Upper lobe of right lung (tissue), 1 donor: ENCODE measurements around the gene SLC39A11. TPM values are rescaled to one million over a fixed set of nuclear protein-coding genes. Genes with fewer than 3 reads are reported as not detected.

ENCODE experiments used
- ATAC-seq: fragments of 200-7000 bp; cut with Tn5 transposase; one replicate; pipeline ENCODE4 v1.9.1; 2020; ENCODE audit warnings: mild to moderate bottlenecking, moderate library complexity
- DNase-seq: peaks from one replicate; pipeline ENCODE4 v3.0.0-alpha.2; 2020
- H3K27ac ChIP-seq: fragments of 200-600 bp; one replicate; pipeline ENCODE4 v1.8.0; 2022
- H3K27me3 ChIP-seq: fragments of 200-600 bp; one replicate; pipeline ENCODE4 v1.8.0; 2022; ENCODE audit warnings: mild to moderate bottlenecking
- H3K36me3 ChIP-seq: fragments of 200-600 bp; one replicate; pipeline ENCODE4 v1.8.0; 2022
- H3K4me1 ChIP-seq: fragments of 200-600 bp; one replicate; pipeline ENCODE4 v1.8.0; 2022
- H3K4me3 ChIP-seq: fragments of 200-600 bp; one replicate; pipeline ENCODE4 v1.8.0; 2022; ENCODE audit warnings: mild to moderate bottlenecking
- H3K9me3 ChIP-seq: fragments of 200-600 bp; one replicate; pipeline ENCODE4 v1.8.0; 2022
- intact Hi-C: fragments of 100-400 bp; cut with DNase I; formaldehyde crosslinking; loops from one replicate; pipeline ENCODE4 v1.11.0; 2022
- total RNA-seq: library from RNA; stranded (reverse); fragmentation: NEBNext Ultra II Directional; extraction: Animal tissue kit (Norgen Biotek cat#: 25700); gene quantifications from one replicate; pipeline ENCODE4 v1.2.1, GENCODE V29; 2021
- TF ChIP-seq, protein P1 (sequence below): fragments of 200-600 bp; IDR thresholded peaks from one replicate; pipeline ENCODE4 v1.8.0; 2022; ENCODE audit warnings: antibody characterized with exemption
- donor health status: DM: no; HTN: yes; CAD: no; lungs with severe emphysema.

The SLC39A11 gene
- total RNA-seq, 1 donor from 2014 or later, result 33.7 TPM

DNA sequence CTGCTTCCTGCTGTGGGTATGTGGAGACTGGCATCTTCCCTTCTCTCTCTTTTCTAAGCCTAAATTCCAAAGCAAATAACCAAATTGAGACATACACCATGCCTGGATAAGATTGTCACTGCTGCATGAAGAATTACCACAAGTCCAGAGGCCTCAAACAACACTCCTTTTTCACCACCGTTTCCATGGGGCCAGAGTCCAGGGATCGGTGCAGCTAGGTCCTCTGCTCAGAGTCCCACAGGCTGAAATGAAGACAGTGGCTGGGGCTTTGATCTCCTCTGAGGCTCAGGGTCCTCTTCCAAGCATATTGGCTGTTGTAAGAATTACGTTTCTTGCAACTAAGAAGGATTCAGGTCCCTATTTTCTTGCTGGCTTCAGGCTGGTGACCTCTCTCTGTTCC, 130.4 kb downstream of the SLC39A11 start:
- Histone ChIP-seq H3K27me3 (no peaks in the 10 kb centered on the region), H3K36me3 (no peaks in the 10 kb centered on the region), H3K4me1 (no peaks in the 10 kb centered on the region), H3K27ac (no peak overlapping the region), H3K4me3 (no peak overlapping the region), H3K9me3 (no peaks in the 10 kb centered on the region)
- TF ChIP-seq, protein P1, sequence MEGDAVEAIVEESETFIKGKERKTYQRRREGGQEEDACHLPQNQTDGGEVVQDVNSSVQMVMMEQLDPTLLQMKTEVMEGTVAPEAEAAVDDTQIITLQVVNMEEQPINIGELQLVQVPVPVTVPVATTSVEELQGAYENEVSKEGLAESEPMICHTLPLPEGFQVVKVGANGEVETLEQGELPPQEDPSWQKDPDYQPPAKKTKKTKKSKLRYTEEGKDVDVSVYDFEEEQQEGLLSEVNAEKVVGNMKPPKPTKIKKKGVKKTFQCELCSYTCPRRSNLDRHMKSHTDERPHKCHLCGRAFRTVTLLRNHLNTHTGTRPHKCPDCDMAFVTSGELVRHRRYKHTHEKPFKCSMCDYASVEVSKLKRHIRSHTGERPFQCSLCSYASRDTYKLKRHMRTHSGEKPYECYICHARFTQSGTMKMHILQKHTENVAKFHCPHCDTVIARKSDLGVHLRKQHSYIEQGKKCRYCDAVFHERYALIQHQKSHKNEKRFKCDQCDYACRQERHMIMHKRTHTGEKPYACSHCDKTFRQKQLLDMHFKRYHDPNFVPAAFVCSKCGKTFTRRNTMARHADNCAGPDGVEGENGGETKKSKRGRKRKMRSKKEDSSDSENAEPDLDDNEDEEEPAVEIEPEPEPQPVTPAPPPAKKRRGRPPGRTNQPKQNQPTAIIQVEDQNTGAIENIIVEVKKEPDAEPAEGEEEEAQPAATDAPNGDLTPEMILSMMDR, result no peak
- intact Hi-C loops, result no loop called here
- no peak for DNase-seq
- ATAC-seq, result no peak

GRCh38 chr17:72955391-72956140, 136.9 kb downstream of the SLC39A11 start:
- Histone ChIP-seq H3K27ac (no peak overlapping the region), H3K4me3 (no peak overlapping the region)
- TF ChIP-seq, protein P1, result no peak

GRCh38 chr17:72954579-72954978, 137.9 kb downstream of the SLC39A11 start:
- Histone ChIP-seq H3K36me3 (no peaks in the 10 kb centered on the region), H3K9me3 (no peaks in the 10 kb centered on the region), H3K27me3 (no peaks in the 10 kb centered on the region), H3K27ac (no peak overlapping the region), H3K4me1 (no peaks in the 10 kb centered on the region), H3K4me3 (no peak overlapping the region)
- DNase-seq (no peak), ATAC-seq (no peak)
- intact Hi-C loops, result no loop called here
- TF ChIP-seq, protein P1, result no peak

More at GRCh38 chr17:72955391-72956140, 136.9 kb downstream of the SLC39A11 start:
- no peaks in the 10 kb centered on the region for H3K27me3 ChIP-seq
- intact Hi-C loops, result no loop called here
- no peak for ATAC-seq
- no peaks in the 10 kb centered on the region for H3K9me3 ChIP-seq
- no peaks in the 10 kb centered on the region for H3K4me1 ChIP-seq
- no peak for DNase-seq
- no peaks in the 10 kb centered on the region for H3K36me3 ChIP-seq

DNA sequence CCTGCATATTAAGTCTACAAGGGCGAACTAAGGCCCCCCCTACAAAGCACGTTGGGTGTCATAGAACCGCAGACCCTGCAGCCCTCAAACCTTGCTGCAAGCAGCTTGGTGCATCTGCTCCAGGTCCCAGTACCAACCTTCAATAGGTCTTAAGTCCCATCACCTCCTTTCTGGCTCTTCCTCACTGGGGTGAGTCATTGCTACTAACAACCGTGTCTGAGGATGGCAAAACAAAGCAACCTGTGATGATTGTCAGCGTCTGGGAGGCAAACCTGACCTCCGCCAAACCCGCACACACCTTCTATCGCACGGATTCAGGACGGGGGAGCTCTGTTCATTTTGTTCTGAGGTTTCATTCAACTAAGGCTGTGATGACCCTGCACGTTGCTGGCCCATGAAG, 138.9 kb downstream of the SLC39A11 start:
- DNase-seq (no peak), ATAC-seq (no peak)
- H3K27ac ChIP-seq, result no peak overlapping the region
- H3K4me1 ChIP-seq, result no peaks in the 10 kb centered on the region
- H3K36me3 ChIP-seq, result no peaks in the 10 kb centered on the region
- no peak overlapping the region for H3K4me3 ChIP-seq
- no peaks in the 10 kb centered on the region for H3K9me3 ChIP-seq
- TF ChIP-seq, protein P1, result no peak
- H3K27me3 ChIP-seq, result no peaks in the 10 kb centered on the region
- intact Hi-C loops, result no loop called here

DNA sequence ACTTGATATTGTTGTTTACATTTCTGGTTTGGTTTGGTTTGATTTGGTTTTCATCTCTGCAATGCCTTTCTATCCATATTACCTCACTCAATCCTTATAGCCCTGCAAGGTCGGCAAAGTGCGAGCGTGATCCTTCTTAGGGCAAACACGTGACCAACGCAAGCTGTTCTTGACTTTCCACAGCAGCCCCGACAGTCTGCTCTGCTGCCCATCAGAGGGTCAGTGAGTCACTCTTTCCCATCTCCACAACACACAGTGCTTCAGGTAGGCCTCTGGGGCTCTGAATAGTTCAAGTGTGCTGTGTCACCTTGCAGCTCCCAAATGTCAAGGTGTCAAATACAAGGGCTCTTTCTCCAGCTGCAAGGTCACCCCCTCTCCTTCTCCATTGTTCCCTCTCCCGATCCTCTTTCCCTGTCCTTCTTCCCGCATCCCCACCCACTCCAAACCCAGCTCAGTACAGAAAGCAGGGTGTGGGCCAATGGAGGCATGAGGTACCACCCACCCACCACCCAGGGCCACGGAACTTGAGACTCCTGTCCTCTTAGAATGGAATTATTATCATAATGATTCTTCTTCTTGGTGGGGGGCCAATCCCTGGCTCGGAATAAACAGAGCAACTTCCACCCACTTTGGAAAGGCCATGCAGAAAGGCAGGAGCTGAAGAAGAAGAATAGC, 139.7 kb downstream of the SLC39A11 start:
- TF ChIP-seq, protein P1, result no peak
- DNase-seq (no peak), ATAC-seq (no peak)
- H3K36me3 ChIP-seq, result no peaks in the 10 kb centered on the region
- no peaks in the 10 kb centered on the region for H3K9me3 ChIP-seq
- no peak overlapping the region for H3K4me3 ChIP-seq
- no peaks in the 10 kb centered on the region for H3K27me3 ChIP-seq
- H3K27ac ChIP-seq, result no peak overlapping the region
- intact Hi-C loops, result no loop called here
- no peaks in the 10 kb centered on the region for H3K4me1 ChIP-seq
